B cell (primary cell): ENCODE data around the gene FOXL2NB.

Experiments used
- CTCF ChIP-seq: fragments of 200-600 bp; IDR thresholded peaks from one replicate; pipeline ENCODE4 v1.8.0; 2022; ENCODE audit warnings: antibody characterized with exemption, mild to moderate bottlenecking
- EZH2 ChIP-seq: IDR thresholded peaks from 2 replicates; pipeline ENCODE4 v1.6.1; 2012; ENCODE audit warnings: borderline replicate concordance, low read depth, mild to moderate bottlenecking, moderate library complexity, low read length; ENCODE audit not compliant: insufficient read depth, poor library complexity, severe bottlenecking

- TF ChIP-seq EZH2 (no peak), CTCF (no peak)
Measured at GRCh38 chr3:138950701-138951100, 3.7 kb downstream of the FOXL2NB start.
